HG03196 (cell line): ENCODE results near the gene IRF3.

Experiments used
- ATAC-seq: cut with Tn5 transposase; IDR thresholded peaks from one replicate; pipeline ENCODE4 v1.9.1; 2021; ENCODE audit not compliant: unreplicated experiment

The IRF3 gene

GRCh38 chr19:49687566-49688316 is 22.1 kb upstream of the IRF3 start:
- no peak for ATAC-seq

- no peak for ATAC-seq
Measured at GRCh38 chr19:49687150-49687549, 21.5 kb upstream of the IRF3 start.

DNA sequence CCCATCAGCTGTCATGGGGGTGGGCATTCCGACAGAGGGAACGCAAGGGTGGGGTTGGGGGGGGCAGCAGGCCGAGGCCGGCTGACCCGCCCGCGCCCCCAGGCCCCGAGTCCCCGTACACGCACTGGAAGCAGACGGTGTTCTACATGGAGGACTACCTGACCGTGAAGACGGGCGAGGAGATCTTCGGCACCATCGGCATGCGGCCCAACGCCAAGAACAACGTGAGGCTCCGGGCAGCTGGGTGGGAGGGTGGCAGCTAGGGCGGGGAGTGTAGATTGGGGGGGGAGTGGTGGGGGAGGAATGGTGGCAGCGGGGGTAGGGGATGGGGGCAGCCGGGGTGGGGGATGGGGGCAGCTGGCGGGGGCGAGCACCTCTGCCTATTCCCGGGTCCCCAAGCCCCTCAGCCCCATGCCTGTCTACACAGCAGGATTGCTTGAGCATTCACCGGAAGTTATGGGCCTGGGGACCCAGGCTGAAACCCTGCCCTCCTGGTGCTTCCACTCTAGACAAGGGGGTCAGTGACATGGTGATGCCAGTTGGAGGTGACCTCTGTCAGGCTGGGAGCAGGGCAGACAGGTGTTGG is 20.9 kb upstream of the IRF3 start:
- ATAC-seq, result no peak

- ATAC-seq, result no peak
Measured at GRCh38 chr19:49685845-49686332, 20.2 kb upstream of the IRF3 start.

DNA sequence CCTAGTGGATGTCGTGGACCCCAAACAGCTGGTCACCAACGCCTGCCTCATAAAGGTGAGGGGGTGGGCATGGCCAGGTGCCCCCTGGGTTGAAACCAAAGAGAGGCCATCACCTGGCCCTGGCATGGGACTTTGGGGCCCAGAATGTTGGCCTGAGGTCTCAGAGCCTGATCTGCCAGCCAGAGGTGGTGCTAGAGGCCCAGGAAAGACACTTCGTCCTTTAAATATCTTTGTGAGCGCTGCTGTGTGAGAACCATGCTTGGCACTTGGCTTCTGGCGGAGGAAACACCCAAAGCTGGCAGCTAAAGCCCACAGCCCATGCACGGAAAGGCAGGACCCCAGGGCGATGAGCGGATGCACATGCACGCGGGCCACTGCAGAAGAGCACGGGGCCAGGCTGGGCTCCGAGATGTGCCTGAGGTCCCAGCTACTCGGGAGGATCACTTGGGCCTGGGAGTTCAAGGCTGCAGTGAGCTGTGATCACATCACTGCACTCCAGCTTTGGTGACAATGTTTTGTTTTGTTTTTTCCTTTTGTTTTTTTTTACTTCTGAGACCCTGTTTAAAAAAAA is 19.4 kb upstream of the IRF3 start:
- ATAC-seq, result no peak

- ATAC-seq, result no peak
Measured at GRCh38 chr19:49684251-49684982, 18.8 kb upstream of the IRF3 start.

DNA sequence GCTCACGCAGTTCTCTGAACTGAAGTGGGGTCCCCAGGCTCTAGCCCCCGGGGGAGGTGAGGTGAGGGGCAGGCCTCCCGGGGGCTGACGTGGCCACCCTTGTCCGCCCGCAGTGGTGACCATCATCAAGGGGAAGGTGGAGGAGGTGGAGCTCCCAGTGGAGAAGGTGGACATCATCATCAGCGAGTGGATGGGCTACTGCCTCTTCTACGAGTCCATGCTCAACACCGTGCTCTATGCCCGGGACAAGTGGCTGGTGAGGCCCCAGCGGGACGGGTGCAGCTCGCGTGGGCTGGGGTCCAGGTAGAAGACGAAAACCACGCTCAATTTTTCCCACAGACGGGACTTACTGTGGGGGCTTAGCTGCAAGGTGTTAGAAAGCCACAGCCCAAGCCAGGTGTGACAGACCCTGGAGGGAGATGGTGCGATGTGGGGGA is 18.2 kb upstream of the IRF3 start:
- ATAC-seq, result no peak

GRCh38 chr19:49682274-49682673 is 16.6 kb upstream of the IRF3 start:
- ATAC-seq, result no peak

DNA sequence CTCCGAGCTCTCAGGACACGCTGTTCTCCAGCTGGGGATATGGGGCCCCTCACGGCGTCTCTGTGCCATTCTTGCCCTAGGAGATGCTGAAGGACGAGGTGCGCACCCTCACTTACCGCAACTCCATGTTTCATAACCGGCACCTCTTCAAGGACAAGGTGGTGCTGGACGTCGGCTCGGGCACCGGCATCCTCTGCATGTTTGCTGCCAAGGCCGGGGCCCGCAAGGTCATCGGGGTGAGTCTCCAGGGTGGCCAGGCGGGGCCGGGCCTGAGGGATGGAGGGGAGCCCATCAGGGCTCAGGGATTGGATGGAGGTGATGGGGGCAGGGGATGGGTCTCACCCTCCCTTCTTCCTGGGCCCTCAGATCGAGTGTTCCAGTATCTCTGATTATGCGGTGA is 16.2 kb upstream of the IRF3 start:
- no peak for ATAC-seq

DNA sequence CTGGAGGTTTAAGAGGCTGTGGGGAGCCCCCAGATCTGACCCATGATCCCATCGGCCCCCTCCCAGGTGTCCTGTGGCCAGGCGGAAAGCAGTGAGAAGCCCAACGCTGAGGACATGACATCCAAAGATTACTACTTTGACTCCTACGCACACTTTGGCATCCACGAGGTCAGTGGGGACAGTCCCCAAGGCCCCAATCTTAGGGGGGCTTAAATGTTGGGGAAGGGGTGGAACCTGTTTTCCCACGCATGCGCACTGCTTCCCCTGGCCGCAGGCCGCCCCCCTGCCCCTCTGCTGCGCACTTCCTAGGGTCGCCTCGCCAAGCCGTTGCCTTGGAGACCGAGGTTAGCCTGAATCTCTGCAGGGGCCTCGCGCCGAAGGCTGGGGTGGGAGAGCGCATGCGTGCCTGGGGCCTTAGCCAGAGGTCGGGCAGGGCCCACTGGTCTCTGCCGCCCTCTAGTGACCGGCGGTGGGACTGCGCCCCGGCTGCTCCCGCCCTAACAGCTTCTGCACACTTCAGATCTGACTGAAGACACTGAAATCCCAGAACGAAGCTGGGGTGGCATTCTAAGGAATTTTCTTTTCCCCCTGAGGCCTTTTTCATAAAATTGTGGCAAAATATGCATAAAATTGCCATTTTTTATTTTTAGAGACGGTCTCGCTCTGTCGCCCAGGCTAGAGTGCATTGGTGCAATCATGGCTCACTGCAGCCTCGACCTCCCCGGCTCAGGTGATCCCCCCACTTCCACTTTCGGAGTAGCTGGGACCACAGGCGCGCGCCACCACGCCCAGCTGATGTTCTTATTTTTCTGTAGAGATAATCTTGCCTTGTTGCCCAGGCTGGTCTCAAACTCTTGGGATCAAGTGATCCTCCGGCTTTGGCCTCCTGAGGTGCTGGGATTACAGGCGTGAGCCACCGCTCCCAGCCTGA is 15.0 kb upstream of the IRF3 start:
- no peak for ATAC-seq

DNA sequence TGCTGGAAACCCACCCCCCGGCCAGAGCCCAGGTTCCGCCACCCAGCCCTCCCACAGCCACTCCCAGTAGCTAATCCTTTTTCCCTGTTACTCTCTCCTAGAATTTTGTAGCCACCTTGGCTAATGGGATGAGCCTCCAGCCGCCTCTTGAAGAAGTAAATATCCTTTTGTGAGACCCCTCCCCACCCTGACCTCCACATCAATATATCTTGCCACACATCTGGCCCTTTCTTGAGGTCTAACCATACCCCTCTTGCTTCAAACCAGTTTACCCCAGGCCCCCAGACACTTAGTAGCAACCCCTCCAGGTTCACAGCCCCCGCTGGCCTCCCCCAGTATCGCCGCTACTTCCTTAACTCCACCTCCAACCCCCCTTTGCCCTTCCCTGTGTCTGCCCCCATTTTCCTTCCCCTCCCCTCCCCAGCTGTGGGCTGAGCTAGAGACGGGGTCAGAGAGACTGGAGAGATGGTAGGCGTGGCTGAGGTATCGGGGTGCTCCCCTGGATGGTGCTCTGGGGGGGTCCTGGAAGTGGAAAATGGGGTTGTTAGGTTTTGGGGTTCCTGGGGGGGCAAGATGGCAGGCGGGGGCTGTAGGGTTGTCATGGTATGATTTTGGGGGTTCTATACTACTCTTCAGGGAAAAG is 14.2 kb upstream of the IRF3 start:
- ATAC-seq, result no peak

GRCh38 chr19:49678985-49679770 is 13.5 kb upstream of the IRF3 start:
- no peak for ATAC-seq

DNA sequence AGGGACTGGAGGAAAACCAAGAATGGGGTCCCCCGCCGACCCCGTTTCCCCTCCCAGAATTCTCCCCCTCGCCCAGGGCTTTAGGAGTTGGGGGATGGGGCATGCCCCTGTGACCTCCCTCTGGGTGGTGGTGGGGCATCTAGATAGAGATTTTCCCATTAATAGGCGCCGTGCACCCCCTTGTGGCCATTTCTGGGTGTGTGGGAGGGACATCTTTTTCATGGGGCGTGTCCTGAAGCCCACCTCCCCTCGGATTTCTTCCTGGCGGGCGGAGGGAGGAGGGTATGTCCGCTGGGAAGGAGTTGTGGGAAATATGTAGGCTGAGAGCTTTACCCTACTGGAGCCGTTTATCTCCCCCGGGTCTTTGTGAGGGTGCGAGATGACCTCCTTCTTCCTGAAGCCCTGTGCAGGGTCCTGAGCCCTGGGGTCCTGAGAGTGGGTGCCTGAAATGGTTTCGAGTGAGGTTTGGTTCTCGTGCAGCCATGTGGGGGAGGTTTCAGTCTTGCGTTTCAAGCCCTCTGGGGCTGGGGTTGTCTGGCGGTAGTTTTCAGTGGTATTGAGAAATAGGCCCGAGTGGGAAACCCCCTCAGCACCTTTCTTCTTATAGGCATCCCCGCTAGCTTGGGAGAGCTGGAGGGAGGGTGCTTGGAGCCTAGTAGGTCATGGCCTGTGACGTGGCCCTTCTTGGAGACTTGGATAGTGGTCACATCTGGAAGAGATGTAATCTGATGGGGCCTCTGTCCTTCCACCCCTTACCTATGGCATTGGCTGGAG is 12.4 kb upstream of the IRF3 start:
- ATAC-seq, result no peak

- ATAC-seq, result no peak
Measured at GRCh38 chr19:49677231-49677900, 11.7 kb upstream of the IRF3 start, which contains the start of gene PRMT1. TSS of gene PRMT1 (plus strand) at chr19:49677271. CDS start at chr19:49677281, 10 bp downstream.

DNA sequence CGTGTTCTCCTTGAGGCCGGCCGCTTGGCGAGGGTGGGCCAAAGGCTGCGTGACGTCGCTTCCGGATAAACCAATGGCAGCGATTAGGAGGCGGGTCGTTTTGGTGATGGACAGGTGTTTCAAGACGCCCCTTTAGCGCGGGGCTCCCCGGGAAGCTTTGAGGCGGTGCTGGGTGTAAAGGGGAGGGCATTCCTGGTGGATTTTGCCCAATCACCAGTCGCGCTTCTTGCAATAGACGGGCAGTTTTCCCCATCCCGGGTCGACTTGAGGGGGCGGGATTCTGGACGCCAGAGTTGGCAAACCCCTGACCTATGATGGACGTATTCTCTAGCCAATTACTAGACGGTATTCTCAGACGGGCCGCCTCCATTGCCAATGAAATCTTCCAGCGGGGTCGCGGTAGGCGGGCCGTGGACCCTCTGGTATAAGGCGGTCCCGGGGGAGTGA is 11.2 kb upstream of the IRF3 start:
- ATAC-seq, result peak; percentile 64

DNA sequence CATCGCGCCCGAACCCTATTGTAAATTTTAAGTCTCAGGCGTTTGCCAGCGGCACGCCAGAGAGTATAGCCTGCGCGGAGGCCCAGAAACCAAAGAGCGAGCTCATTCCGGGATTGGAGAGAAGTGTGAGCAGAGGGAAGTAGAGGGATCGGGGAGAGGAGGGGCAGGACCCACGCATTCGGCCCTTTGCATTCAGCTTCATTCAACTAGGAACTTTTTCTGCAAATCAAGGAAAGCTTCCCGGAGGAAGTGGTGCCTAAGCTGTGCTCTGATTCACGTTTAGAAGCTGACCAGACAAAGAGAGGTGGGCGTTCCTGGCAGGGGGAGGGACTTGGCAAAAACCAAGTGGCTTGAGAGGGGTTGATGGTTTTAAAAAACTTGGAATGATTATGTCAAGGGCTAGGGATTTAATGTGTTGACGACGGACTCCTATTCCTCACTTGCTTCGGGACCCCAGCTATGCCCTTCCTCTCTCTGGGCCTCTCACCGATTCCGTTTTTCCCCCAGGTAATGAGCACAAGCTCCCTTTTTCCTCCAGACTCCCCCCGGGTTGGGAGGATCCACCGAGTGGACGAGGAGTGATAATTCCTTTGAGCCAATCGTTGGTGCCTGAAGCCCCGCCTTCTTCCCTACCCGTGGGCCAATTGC is 10.6 kb upstream of the IRF3 start:
- peak; percentile 32 for ATAC-seq
